Measurements from ENCODE around the gene SORCS2.

DNA sequence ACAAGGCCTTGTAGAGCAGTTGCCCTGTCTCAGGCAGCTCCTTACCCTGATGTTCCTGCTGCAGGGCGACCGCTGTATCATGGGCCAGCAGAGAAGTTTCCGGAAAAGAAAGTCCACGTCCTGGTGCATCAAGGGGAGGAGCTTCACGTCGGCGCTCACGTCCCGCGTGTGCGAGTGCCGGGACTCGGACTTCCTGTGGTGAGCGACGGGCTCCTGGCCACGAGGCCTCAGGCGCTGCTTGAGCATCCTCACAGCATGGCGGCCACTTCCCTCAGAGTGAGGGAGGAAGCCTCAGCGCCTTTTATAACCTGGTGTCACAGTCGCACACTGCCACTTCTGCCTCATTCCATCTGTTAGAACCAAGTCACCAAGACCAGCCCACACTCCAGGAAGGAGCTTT is 521.8 kb downstream of the SORCS2 start:
- TF ChIP-seq, protein P1, sequence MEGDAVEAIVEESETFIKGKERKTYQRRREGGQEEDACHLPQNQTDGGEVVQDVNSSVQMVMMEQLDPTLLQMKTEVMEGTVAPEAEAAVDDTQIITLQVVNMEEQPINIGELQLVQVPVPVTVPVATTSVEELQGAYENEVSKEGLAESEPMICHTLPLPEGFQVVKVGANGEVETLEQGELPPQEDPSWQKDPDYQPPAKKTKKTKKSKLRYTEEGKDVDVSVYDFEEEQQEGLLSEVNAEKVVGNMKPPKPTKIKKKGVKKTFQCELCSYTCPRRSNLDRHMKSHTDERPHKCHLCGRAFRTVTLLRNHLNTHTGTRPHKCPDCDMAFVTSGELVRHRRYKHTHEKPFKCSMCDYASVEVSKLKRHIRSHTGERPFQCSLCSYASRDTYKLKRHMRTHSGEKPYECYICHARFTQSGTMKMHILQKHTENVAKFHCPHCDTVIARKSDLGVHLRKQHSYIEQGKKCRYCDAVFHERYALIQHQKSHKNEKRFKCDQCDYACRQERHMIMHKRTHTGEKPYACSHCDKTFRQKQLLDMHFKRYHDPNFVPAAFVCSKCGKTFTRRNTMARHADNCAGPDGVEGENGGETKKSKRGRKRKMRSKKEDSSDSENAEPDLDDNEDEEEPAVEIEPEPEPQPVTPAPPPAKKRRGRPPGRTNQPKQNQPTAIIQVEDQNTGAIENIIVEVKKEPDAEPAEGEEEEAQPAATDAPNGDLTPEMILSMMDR (IDR thresholded peaks at IDR 0.05), result no peak
- TF ChIP-seq POLR2A (IDR thresholded peaks at IDR 0.05), result no peak

Measured in esophagus squamous epithelium (tissue), 4 donors.